B cell (primary cell): ENCODE data around the gene LILRA6. TPM values are rescaled to one million over a fixed set of nuclear protein-coding genes. Genes with fewer than 3 reads are reported as not detected.
"Not testable (repeated sequence)": the region's sequence is repeated elsewhere in the genome, so short reads cannot be mapped to it uniquely, and the experiment has no call there.

Source experiments
- ATAC-seq: fragments of 200-7000 bp; cut with Tn5 transposase; one replicate; pipeline ENCODE4 v1.10.0; 2021; ENCODE audit warnings: low read depth, mild to moderate bottlenecking, moderate number of reproducible peaks, moderate library complexity
- CTCF ChIA-PET: fragments of 350-600 bp; sonication (Branson Sonifier 250); formaldehyde crosslinking; loops from one replicate; lab custom pipeline; 2021; ENCODE audit warnings: antibody characterized with exemption, inconsistent platforms; lab: Charles Lee
- POLR2A ChIA-PET: fragments of 350-600 bp; sonication (Branson Sonifier 250); formaldehyde crosslinking; loops from one replicate; lab custom pipeline; 2021; ENCODE audit warnings: antibody characterized with exemption; lab: Charles Lee
- DNase-seq: peaks from one replicate; pipeline ENCODE4 v3.0.0; 2013
- H2AFZ ChIP-seq: 2 replicates; pipeline ENCODE4 v1.6.1; 2012; ENCODE audit warnings: mild to moderate bottlenecking, low read depth, low read length; ENCODE audit not compliant: insufficient read depth, poor library complexity, severe bottlenecking
- H3K27ac ChIP-seq, 2 donors: 1 replicate in 1 of 2; 2 replicates in 1 of 2; pipeline ENCODE4 v1.5.1; 2012 to 2013; ENCODE audit warnings: low read length in 2 of 2, mild to moderate bottlenecking in 2 of 2, moderate library complexity in 1 of 2
- H3K27me3 ChIP-seq, 4 experiments: fragments of 200-600 bp in 1 of 4; sonication (generic) in 1 of 4; replicated peaks in 1 of 4; 1 replicate in 2 of 4; 2 replicates in 2 of 4; pipeline versions ENCODE4 v1.6.1 to v1.7.0; 2013 to 2016; ENCODE audit warnings: low read length in 3 of 4, mild to moderate bottlenecking in 2 of 4, mixed read lengths in 1 of 4, moderate library complexity in 1 of 4; ENCODE audit not compliant: insufficient read depth in 4 of 4, control insufficient read depth in 3 of 4; ENCODE audit errors: control extremely low read depth in 1 of 4
- H3K36me3 ChIP-seq, 2 experiments: replicated peaks in 1 of 2; 1 replicate in 1 of 2; 2 replicates in 1 of 2; pipeline versions ENCODE4 v1.6.1 to v1.7.1; 2013; ENCODE audit warnings: low read length in 1 of 2; ENCODE audit not compliant: insufficient read depth in 2 of 2, control insufficient read depth in 1 of 2; ENCODE audit errors: control extremely low read depth in 1 of 2, extremely low read depth in 1 of 2
- H3K4me1 ChIP-seq, 2 donors: fragments of 200-600 bp in 1 of 2; sonication (generic) in 1 of 2; 1 replicate in 1 of 2; 2 replicates in 1 of 2; pipeline versions ENCODE4 v1.5.1 to v1.6.1; 2013 to 2017; ENCODE audit warnings: low read length in 2 of 2; ENCODE audit not compliant: control insufficient read depth in 2 of 2, insufficient read depth in 2 of 2
- H3K4me2 ChIP-seq: replicated peaks from 2 replicates; pipeline ENCODE3; 2012; ENCODE audit warnings: mild to moderate bottlenecking, low read depth, low read length; ENCODE audit not compliant: poor library complexity, severe bottlenecking
- H3K4me3 ChIP-seq, 5 experiments: fragments of 200-600 bp in 1 of 5; sonication (generic) in 1 of 5; 1 replicate in 3 of 5; 2 replicates in 2 of 5; pipeline versions ENCODE4 v1.5.1 to v1.7.0; 2011 to 2016; ENCODE audit warnings: low read length in 4 of 5, mild to moderate bottlenecking in 4 of 5, low read depth in 2 of 5, control low read depth in 1 of 5, moderate library complexity in 1 of 5; ENCODE audit not compliant: insufficient read depth in 1 of 5; ENCODE audit errors: control extremely low read depth in 1 of 5, extremely low read depth in 1 of 5
- H3K79me2 ChIP-seq: fragments of 200-600 bp; sonication (generic); one replicate; pipeline ENCODE4 v1.6.0; 2016; ENCODE audit warnings: low read length; ENCODE audit not compliant: control insufficient read depth, insufficient read depth
- H3K9ac ChIP-seq: fragments of 200-600 bp; sonication (generic); 2 replicates; pipeline ENCODE4 v1.6.1; 2017; ENCODE audit warnings: mild to moderate bottlenecking, low read length, moderate library complexity
- H3K9me3 ChIP-seq, 3 donors: one replicate each; pipeline versions ENCODE4 v1.6.1 to v1.7.1; 2013; ENCODE audit warnings: low read length in 2 of 3; ENCODE audit not compliant: control insufficient read depth in 2 of 3, insufficient read depth in 1 of 3; ENCODE audit errors: control extremely low read depth in 1 of 3
- H4K20me1 ChIP-seq: 2 replicates; pipeline ENCODE4 v1.6.0; 2012; ENCODE audit warnings: mild to moderate bottlenecking, low read length; ENCODE audit not compliant: insufficient read depth, control insufficient read depth, poor library complexity, severe bottlenecking
- H3K27ac Mint-ChIP-seq: one replicate; pipeline ENCODE4 v1.8.0; 2021; ENCODE audit warnings: mixed read lengths
- H3K27me3 Mint-ChIP-seq: one replicate; pipeline ENCODE4 v1.8.0; 2021; ENCODE audit warnings: mixed read lengths
- H3K4me1 Mint-ChIP-seq: one replicate; pipeline ENCODE4 v1.8.0; 2021; ENCODE audit warnings: mixed read lengths
- H3K4me3 Mint-ChIP-seq: one replicate; pipeline ENCODE4 v1.8.0; 2021; ENCODE audit warnings: mixed read lengths
- H3K9me3 Mint-ChIP-seq: one replicate; pipeline ENCODE4 v1.8.0; 2022; ENCODE audit warnings: mixed read lengths; ENCODE audit not compliant: insufficient read depth
- EZH2 ChIP-seq: IDR thresholded peaks from 2 replicates; pipeline ENCODE4 v1.6.1; 2012; ENCODE audit warnings: borderline replicate concordance, low read depth, mild to moderate bottlenecking, moderate library complexity, low read length; ENCODE audit not compliant: insufficient read depth, poor library complexity, severe bottlenecking
- WGBS: methylation state at CpG from one replicate; pipeline ENCODE4 v1.1.5; 2013; ENCODE audit warnings: missing lambda C conversion rate; ENCODE audit not compliant: insufficient coverage; 5-methylcytosine and 5-hydroxymethylcytosine counted together
- intact Hi-C: fragments of 100-400 bp; cut with micrococcal nuclease; formaldehyde crosslinking; loops from one replicate; pipeline ENCODE4 v1.10.0; 2022
- polyA plus RNA-seq: library from polyadenylated mRNA; depleted of rRNA; stranded (reverse); fragments of >200 nt; gene quantifications from 2 replicates; pipeline ENCODE4 v1.2.3, GENCODE V29; 2012
- total RNA-seq, 2 donors: library from RNA; stranded (reverse); fragments of 120-200 nt in 1 of 2; gene quantifications; 1 replicate in 1 of 2; 2 replicates in 1 of 2; pipeline versions ENCODE4 v1.2.3 to v1.2.4, GENCODE V29; 2013 to 2022
- TF ChIP-seq, protein P1 (sequence below): fragments of 200-600 bp; IDR thresholded peaks from one replicate; pipeline ENCODE4 v1.8.0; 2022; ENCODE audit warnings: antibody characterized with exemption, mild to moderate bottlenecking

LILRA6 gene
- total and polyA plus RNA-seq, 2 donors (not counting 1 experiment from before 2014, with no cell fraction given): 0.66 TPM; not detected in 1

DNA sequence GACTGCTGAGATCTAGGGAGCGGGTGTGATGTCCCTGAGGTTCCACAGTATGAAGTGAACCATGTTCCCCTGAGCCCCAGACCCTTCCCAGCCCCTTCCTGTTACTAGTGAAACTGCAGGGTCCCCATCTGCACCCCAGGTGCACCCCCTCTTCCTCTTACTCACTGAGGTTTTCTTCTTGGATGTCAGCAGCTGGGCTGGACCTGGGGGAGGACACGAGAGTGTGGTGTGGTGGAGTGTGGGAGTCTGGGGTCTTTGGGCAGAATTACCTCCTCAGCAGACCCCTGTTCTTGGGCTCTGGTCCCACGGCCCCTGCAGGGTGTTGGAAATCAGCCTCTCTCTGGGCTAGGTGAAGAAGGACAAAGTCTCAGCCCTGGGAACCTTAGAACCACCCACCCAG, 3.3 kb upstream of the LILRA6 start:
- ChIA-PET CTCF (no interaction called here), POLR2A (no interaction called here)
- intact Hi-C loops: no loop called here
- TF ChIP-seq EZH2: no peak
- TF ChIP-seq, protein P1, sequence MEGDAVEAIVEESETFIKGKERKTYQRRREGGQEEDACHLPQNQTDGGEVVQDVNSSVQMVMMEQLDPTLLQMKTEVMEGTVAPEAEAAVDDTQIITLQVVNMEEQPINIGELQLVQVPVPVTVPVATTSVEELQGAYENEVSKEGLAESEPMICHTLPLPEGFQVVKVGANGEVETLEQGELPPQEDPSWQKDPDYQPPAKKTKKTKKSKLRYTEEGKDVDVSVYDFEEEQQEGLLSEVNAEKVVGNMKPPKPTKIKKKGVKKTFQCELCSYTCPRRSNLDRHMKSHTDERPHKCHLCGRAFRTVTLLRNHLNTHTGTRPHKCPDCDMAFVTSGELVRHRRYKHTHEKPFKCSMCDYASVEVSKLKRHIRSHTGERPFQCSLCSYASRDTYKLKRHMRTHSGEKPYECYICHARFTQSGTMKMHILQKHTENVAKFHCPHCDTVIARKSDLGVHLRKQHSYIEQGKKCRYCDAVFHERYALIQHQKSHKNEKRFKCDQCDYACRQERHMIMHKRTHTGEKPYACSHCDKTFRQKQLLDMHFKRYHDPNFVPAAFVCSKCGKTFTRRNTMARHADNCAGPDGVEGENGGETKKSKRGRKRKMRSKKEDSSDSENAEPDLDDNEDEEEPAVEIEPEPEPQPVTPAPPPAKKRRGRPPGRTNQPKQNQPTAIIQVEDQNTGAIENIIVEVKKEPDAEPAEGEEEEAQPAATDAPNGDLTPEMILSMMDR: no peak
- ATAC-seq (no peak), DNase-seq (no peak)
- peaks cover 11 to 13% of the 10 kb centered on the region in 2 donors for H3K4me1 ChIP-seq
- H3K9me3 ChIP-seq: no peaks in the 10 kb centered on the region
- no peaks in the 10 kb centered on the region for H3K79me2 ChIP-seq
- no peak overlapping the region for H3K9ac ChIP-seq
- peaks cover 0 to 32% (median 5%) of the 10 kb centered on the region in 4 experiments for H3K27me3 ChIP-seq
- no CpG with 5 or more reads among the region's 3 CpGs for WGBS
- H3K4me3 ChIP-seq: no peak overlapping the region
- H3K27ac Mint-ChIP-seq: no peak overlapping the region
- no peaks in the 10 kb centered on the region for H3K9me3 Mint-ChIP-seq
- no peaks in the 10 kb centered on the region for H4K20me1 ChIP-seq
- no peak overlapping the region for H3K4me2 ChIP-seq
- H3K27me3 Mint-ChIP-seq: peaks cover 24% of the 10 kb centered on the region
- H3K36me3 ChIP-seq: no peaks in the 10 kb centered on the region
- H3K27ac ChIP-seq: no peak overlapping the region
- H3K4me1 Mint-ChIP-seq: peaks cover 9% of the 10 kb centered on the region
- H3K4me3 Mint-ChIP-seq: no peak overlapping the region
- H2AFZ ChIP-seq: no peak overlapping the region

DNA sequence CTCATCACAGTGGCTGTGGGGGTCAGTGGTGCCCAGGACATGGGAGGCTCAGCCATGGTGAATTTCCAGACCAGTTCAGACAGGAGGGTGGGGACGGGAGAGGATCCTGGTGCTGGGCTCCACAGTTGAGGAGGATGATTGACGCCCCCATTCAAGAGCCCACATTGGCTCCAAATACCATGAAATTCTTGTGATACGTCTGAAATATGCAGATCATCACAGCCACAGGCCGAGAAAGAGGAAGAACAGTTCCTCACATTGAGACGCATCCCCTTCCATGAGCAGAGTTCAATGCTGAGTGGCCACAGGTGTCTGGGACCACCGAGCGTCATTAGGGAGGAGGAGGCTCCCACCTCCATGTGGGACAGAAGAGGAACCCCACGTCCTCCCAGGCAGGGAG, 1.2 kb upstream of the LILRA6 start:
- Histone ChIP-seq H3K4me1 (peaks cover 11 to 13% of the 10 kb centered on the region in 2 donors), H3K27me3 (peaks cover 0 to 34% (median 7%) of the 10 kb centered on the region in 4 experiments)
- H2AFZ ChIP-seq, H3K27ac Mint-ChIP-seq, H3K4me3 ChIP-seq, H3K4me3 Mint-ChIP-seq, H3K79me2 ChIP-seq, H3K36me3 ChIP-seq, H3K4me1 Mint-ChIP-seq, H4K20me1 ChIP-seq, DNase-seq, ATAC-seq, H3K27ac ChIP-seq, POLR2A ChIA-PET, H3K9me3 Mint-ChIP-seq, H3K9me3 ChIP-seq, H3K9ac ChIP-seq, intact Hi-C loops, H3K4me2 ChIP-seq, CTCF ChIA-PET: not testable (repeated sequence)
- no CpG with 5 or more reads among the region's 8 CpGs for WGBS
- peaks cover 15% of the 10 kb centered on the region for H3K27me3 Mint-ChIP-seq

DNA sequence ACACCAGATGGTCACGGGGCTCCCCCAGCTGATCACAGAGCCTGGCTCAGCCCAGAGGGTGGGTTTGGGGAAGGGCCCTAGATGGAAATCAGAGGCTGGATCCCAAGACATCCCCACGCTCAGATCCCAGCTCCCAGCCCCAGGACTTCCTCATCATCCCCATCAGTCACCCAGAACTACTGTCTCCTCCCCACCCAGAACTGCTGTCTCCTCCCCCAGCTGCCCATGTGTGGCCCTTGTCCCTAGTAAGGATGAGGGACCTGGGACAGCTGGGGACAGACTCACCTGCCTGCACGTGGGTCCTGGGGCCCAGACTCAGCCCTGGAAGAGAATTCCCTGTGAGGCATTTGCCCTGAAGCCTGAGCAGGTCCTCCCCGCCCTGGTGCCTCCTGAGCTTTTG, 356 bp downstream of the LILRA6 start:
- H3K36me3 ChIP-seq, H3K79me2 ChIP-seq, H3K9ac ChIP-seq, H3K27ac Mint-ChIP-seq, ATAC-seq, POLR2A ChIA-PET, DNase-seq, H3K4me1 ChIP-seq, H4K20me1 ChIP-seq, H3K4me1 Mint-ChIP-seq, H2AFZ ChIP-seq, H3K4me2 ChIP-seq, H3K9me3 ChIP-seq, H3K27ac ChIP-seq, H3K9me3 Mint-ChIP-seq, CTCF ChIA-PET, H3K4me3 ChIP-seq, H3K4me3 Mint-ChIP-seq, intact Hi-C loops: not testable (repeated sequence)
- 70% methylated on average over 2 of the region's 4 CpGs for WGBS
- H3K27me3 ChIP-seq: peaks cover 0 to 30% (median 5%) of the 10 kb centered on the region in 4 experiments
- H3K27me3 Mint-ChIP-seq: peaks cover 11% of the 10 kb centered on the region
